Melanocyte of skin (primary cell): ENCODE measurements around the gene MS4A8. TPM values are rescaled to one million over a fixed set of nuclear protein-coding genes. Genes with fewer than 3 reads are reported as not detected.

Experiments
- total RNA-seq, 2 donors: library from RNA; depleted of rRNA; stranded (reverse); fragments of >200 nt; gene quantifications; 2 replicates each; pipeline ENCODE4 v1.2.3, GENCODE V29; 2012

MS4A8 gene, protein sequence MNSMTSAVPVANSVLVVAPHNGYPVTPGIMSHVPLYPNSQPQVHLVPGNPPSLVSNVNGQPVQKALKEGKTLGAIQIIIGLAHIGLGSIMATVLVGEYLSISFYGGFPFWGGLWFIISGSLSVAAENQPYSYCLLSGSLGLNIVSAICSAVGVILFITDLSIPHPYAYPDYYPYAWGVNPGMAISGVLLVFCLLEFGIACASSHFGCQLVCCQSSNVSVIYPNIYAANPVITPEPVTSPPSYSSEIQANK
- not detected for total RNA-seq

DNA sequence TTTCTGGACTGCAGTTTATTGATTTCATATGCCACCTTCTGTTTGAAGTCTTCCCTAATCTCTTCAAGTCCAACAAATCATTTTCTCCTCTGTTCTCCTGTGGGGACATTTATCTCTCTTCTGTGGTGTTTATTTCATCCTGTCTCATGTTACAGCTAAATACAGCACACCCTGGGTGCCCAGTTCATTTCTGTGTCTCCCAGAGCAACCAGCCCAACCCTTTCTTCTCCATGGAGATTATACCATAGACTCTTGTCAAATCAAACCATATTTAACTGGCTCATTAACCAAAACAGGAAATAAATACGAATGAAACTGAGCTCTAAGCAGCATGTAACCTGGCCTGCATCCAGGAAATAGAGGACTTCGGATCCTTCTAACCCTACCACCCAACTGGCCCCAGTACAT lies at the start of gene MS4A8:
TSS of gene MS4A8 (plus strand) at position 329 of the 408 bp plus-strand sequence. CDS start 1,249 bp downstream, outside the sequence.

DNA sequence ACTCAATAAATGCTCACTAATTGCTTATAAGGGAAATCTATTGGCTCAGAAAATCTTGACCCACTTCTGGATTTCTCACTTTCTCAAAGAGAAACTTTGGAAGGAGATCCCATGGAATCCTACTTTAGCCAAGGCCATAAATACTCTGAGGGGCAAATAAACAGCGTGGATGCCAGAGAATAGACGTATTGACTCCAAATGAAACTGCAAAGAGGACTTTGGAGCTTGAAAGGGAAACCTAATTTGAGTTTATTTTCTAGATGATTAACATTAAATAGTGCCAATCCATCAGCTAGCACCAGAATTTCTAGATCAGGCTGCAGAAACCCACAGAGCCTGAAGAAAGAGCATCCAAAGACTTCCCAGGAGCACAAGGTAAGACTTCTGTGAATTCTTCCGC lies 25.0 kb downstream of the MS4A8 start, which contains the start of gene MS4A18:
TSS of gene MS4A18 (plus strand) at position 301 of the 400 bp plus-strand sequence.

DNA sequence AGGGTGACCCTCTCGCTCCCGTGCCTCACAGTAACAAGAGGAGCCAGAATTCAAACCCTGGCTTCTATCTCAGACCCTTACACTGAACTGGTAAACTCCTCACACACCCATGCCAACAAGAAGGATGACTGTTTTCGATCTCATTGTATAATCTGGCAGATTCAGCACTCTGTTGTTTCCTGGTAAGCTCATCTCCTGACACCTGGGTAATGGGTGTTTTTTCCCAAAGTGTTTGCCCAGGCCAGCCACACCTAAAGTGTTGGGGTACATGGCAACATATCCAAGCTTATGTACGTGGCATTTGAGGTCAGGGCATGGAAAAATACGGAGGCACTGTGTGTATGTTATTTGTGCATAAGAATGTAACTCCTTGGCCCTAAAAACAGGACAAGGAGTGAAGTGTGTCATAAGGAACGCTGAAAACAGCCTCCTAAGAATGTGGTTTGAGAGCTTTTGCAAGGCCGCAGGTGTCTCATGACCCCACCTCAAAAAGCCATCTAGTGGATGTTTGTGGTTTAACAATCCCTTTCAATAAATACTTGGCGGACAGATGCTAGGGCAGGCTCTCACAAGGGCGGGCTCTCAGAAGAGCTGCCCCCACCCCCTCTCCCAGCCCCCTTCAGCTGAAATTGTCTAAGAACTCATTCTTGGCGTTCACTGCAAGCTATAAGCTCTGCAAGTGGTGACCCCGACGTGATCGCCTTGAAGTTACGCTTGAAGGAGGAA lies 57.1 kb downstream of the MS4A8 start, which contains the start of gene MS4A15:
TSS of gene MS4A15 (plus strand) at position 561 of the 726 bp plus-strand sequence. CDS start 6,867 bp downstream, outside the sequence.

Other genes with a start within 250 kb of the MS4A8 start
- not detected for gene MS4A1, start 243.8 kb upstream of the MS4A8 start, total RNA-seq
- gene MS4A12, start 206.8 kb upstream of the MS4A8 start, total RNA-seq, result under 1 TPM in 1 of 2 donors, not detected in 1; 0.34 TPM
- not detected for gene MS4A13, start 184.2 kb upstream of the MS4A8 start, total RNA-seq
- not detected for gene MS4A18, start 25.1 kb downstream of the MS4A8 start, total RNA-seq
- gene MS4A15, start 57.3 kb downstream of the MS4A8 start, total RNA-seq, result not detected
- gene MS4A10, start 85.7 kb downstream of the MS4A8 start, total RNA-seq, result not detected
- 10 to 100 TPM; 14.1 to 36.6 TPM for gene CCDC86, start 142.5 kb downstream of the MS4A8 start, total RNA-seq
- under 1 TPM; under 0.01 TPM for gene PTGDR2, start 156.3 kb downstream of the MS4A8 start, total RNA-seq
- under 1 TPM in 1 of 2 donors, not detected in 1; under 0.01 TPM for gene ZP1, start 167.9 kb downstream of the MS4A8 start, total RNA-seq
- 10 to 100 TPM; 49.2 to 78.6 TPM for gene PRPF19, start 207.0 kb downstream of the MS4A8 start, total RNA-seq
- 10 to 100 TPM; 49.6 to 59.6 TPM for gene TMEM109, start 214.5 kb downstream of the MS4A8 start, total RNA-seq
- 10 to 100 TPM; 11.3 to 31.7 TPM for gene TMEM132A, start 224.8 kb downstream of the MS4A8 start, total RNA-seq